Hematopoietic multipotent progenitor cell treated with erythropoietin and hydrocortisone succinate and interleukin-3 and kit ligand, for 8 days (in vitro differentiated cells): ENCODE results near the gene SCYL1.
"Not testable (repeated sequence)": the region's sequence is repeated elsewhere in the genome, so short reads cannot be mapped to it uniquely, and the experiment has no call there.

Experiments used
- DNase-seq: peaks from one replicate; pipeline ENCODE4 v3.0.0-alpha.2; 2015

Gene SCYL1

GRCh38 chr11:65506290-65506771, 18.6 kb upstream of the SCYL1 start:
- peak; percentile 31 for DNase-seq

GRCh38 chr11:65506772-65507505, 17.9 kb upstream of the SCYL1 start:
- peak; percentile 83 for DNase-seq

- DNase-seq = not testable (repeated sequence)
Observed at GRCh38 chr11:65512311-65512710, 12.6 kb upstream of the SCYL1 start.

- no peak for DNase-seq
Observed at GRCh38 chr11:65516135-65516968, 8.5 kb upstream of the SCYL1 start.

- not testable (repeated sequence) for DNase-seq
Observed at GRCh38 chr11:65518941-65519549, 5.8 kb upstream of the SCYL1 start.

- not testable (repeated sequence) for DNase-seq
Observed at GRCh38 chr11:65521777-65522521, 2.9 kb upstream of the SCYL1 start.

- DNase-seq = peak; percentile 75
Observed at GRCh38 chr11:65522718-65523630, 1.9 kb upstream of the SCYL1 start.

GRCh38 chr11:65523631-65523968, 1.3 kb upstream of the SCYL1 start:
- not testable (repeated sequence) for DNase-seq

GRCh38 chr11:65524014-65524740, 706 bp upstream of the SCYL1 start:
- no peak for DNase-seq

- DNase-seq = no peak
Observed at GRCh38 chr11:65525546-65526480, 930 bp downstream of the SCYL1 start.

GRCh38 chr11:65526744-65527143, 1.9 kb downstream of the SCYL1 start:
- no peak for DNase-seq

- DNase-seq = no peak
Observed at GRCh38 chr11:65528819-65529350, 4.0 kb downstream of the SCYL1 start.

GRCh38 chr11:65529475-65530156, 4.7 kb downstream of the SCYL1 start:
- DNase-seq = no peak

- peak; percentile 51 for DNase-seq
Observed at GRCh38 chr11:65530157-65530496, 5.2 kb downstream of the SCYL1 start.

- DNase-seq = no peak
Observed at GRCh38 chr11:65532388-65533064, 7.6 kb downstream of the SCYL1 start.

GRCh38 chr11:65535102-65535501, 10.2 kb downstream of the SCYL1 start:
- no peak for DNase-seq

- DNase-seq = no peak
Observed at GRCh38 chr11:65536412-65537295, 11.8 kb downstream of the SCYL1 start.

- DNase-seq = no peak
Observed at GRCh38 chr11:65537296-65537597, 12.4 kb downstream of the SCYL1 start.
